Measurements from ENCODE around the gene IFITM1. TPM values are rescaled to one million over a fixed set of nuclear protein-coding genes. Genes with fewer than 3 reads are reported as not detected.
"Not testable (repeated sequence)": the region's sequence is repeated elsewhere in the genome, so short reads cannot be mapped to it uniquely, and the experiment has no call there.

Gene IFITM1
- total and polyA plus RNA-seq, 8 donors, result 10.0 to 54.5 (median 26.4) TPM

- H3K36me3 ChIP-seq; H3K9me3 ChIP-seq; intact Hi-C loops (cut with DNase I); FAIRE-seq; H3K4me1 ChIP-seq; H3K27me3 ChIP-seq: not testable (repeated sequence)
- H3K4me3 ChIP-seq, result peak overlapping the region; percentile 15 to 78 (median 52)
- H3K27ac ChIP-seq, result peak overlapping the region; percentile 58 to 98 (median 78)
- WGBS, 2 donors, result 19 to 30% methylated on average over 5 to 8 of the region's 10 CpGs
- DNase-seq (peak in 2 of 6 donors; percentile 15 to 48), ATAC-seq (peak in 3 of 4 donors; percentile 0 to 4 (median 4))
Measured at GRCh38 chr11:319888-320273, 6.0 kb downstream of the IFITM1 start.

- 67 to 70% methylated on average over 11 of the region's 11 CpGs for WGBS, 2 donors
- intact Hi-C loops (cut with DNase I), result no loop called here
- Histone ChIP-seq H3K9me3 (no peaks in the 10 kb centered on the region), H3K36me3 (no peaks in the 10 kb centered on the region), H3K27ac (no peak overlapping the region), H3K4me3 (no peak overlapping the region), H3K4me1 (peaks cover 0 to 15% (median 7%) of the 10 kb centered on the region in 3 donors), H3K27me3 (no peaks in the 10 kb centered on the region)
- TF ChIP-seq, protein P1, sequence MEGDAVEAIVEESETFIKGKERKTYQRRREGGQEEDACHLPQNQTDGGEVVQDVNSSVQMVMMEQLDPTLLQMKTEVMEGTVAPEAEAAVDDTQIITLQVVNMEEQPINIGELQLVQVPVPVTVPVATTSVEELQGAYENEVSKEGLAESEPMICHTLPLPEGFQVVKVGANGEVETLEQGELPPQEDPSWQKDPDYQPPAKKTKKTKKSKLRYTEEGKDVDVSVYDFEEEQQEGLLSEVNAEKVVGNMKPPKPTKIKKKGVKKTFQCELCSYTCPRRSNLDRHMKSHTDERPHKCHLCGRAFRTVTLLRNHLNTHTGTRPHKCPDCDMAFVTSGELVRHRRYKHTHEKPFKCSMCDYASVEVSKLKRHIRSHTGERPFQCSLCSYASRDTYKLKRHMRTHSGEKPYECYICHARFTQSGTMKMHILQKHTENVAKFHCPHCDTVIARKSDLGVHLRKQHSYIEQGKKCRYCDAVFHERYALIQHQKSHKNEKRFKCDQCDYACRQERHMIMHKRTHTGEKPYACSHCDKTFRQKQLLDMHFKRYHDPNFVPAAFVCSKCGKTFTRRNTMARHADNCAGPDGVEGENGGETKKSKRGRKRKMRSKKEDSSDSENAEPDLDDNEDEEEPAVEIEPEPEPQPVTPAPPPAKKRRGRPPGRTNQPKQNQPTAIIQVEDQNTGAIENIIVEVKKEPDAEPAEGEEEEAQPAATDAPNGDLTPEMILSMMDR (IDR thresholded peaks at IDR 0.05), result no peak
- ATAC-seq (no peak), FAIRE-seq (no peak), DNase-seq (no peak)
Measured at GRCh38 chr11:324156-324555, 10.3 kb downstream of the IFITM1 start.

- intact Hi-C loops (cut with DNase I); DNase-seq; H3K27me3 ChIP-seq; H3K36me3 ChIP-seq; H3K9me3 ChIP-seq; ATAC-seq; FAIRE-seq; H3K4me3 ChIP-seq: not testable (repeated sequence)
- peaks cover 0 to 15% (median 7%) of the 10 kb centered on the region in 3 donors for H3K4me1 ChIP-seq
- WGBS, 2 donors, result 54 to 63% methylated on average over 27 to 28 of the region's 34 CpGs
- peak overlapping the region in 1 of 4 donors; percentile 33 for H3K27ac ChIP-seq
Measured at GRCh38 chr11:324593-325517, 11.0 kb downstream of the IFITM1 start.

DNA sequence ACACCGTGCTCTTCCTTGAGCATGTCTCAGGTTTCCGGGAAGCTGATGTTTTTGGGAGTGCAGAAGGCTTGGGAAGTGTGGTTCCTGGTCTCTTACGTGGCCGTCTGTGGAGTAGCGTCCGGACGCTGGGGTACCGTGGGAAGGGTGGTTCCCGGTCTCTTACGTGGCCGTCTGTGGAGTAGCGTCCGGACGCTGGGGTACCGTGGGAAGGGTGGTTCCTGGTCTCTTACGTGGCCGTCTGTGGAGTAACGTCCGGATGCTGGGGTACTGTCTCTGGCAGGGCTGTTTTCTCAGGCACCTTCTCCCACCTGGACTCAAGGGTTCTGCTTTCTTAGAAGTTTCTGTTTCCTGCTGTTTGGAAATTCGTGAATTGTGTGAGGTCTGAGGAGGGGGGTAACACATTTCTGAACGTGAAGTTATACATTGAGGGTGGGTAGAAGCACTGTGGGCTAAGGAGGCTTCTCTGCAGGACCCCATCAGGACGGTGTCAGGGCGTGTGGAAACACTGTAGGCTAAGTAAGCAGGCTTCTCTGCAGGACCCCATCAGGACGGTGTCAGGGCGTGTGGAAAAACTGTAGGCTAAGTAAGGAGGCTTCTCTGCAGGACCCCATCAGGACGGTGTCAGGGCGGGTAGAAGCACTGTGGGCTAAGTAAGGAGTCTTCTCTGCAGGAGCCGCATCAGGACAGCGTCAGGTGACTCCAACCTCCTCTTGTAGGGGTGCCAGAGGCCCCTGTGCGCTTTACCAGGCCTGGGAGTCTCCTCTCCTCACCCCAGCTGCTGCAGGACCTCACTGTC lies 12.2 kb downstream of the IFITM1 start:
- H3K4me1 ChIP-seq, result peaks cover 0 to 15% (median 7%) of the 10 kb centered on the region in 3 donors
- H3K36me3 ChIP-seq, result no peaks in the 10 kb centered on the region
- FAIRE-seq (no peak), ATAC-seq (no peak), DNase-seq (no peak)
- WGBS, 2 donors, result 70 to 80% methylated on average over 30 of the region's 30 CpGs
- H3K9me3 ChIP-seq, result no peaks in the 10 kb centered on the region
- H3K27me3 ChIP-seq, result no peaks in the 10 kb centered on the region
- no peak overlapping the region for H3K4me3 ChIP-seq
- TF ChIP-seq, protein P1 (IDR thresholded peaks at IDR 0.05), result no peak
- H3K27ac ChIP-seq, result peak overlapping the region in 3 of 4 donors; percentile 62 to 80 (median 79)
- intact Hi-C loops (cut with DNase I), result no loop called here

DNA sequence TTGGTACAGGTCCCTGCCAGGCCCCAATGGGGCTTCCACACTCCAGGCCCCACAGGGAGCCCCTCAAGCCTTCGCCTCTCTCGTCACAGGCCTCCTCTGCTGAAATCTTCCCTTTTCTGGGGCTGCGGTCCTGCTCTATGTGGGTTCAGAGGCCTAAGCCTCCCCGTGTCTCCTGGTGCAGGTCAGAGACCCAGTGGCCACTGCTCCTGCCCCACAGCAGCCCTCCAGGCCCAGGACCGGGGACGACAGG lies 12.7 kb downstream of the IFITM1 start:
- FAIRE-seq, result no peak
- 72 to 79% methylated on average over 6 of the region's 6 CpGs for WGBS, 2 donors
- no peak overlapping the region for H3K4me3 ChIP-seq

More for the DNA sequence above, 12.7 kb downstream of the IFITM1 start:
- Histone ChIP-seq H3K9me3 (no peaks in the 10 kb centered on the region), H3K36me3 (no peaks in the 10 kb centered on the region), H3K27me3 (no peaks in the 10 kb centered on the region), H3K27ac (peak overlapping the region; percentile 13 to 80 (median 70)), H3K4me1 (peaks cover 0 to 15% (median 7%) of the 10 kb centered on the region in 3 donors)
- intact Hi-C loops (cut with DNase I), result no loop called here
- DNase-seq (no peak), ATAC-seq (peak in 2 of 4 donors; percentile 8 to 17)
- TF ChIP-seq, protein P1 (IDR thresholded peaks at IDR 0.05), result no peak
